ENCODE data around the gene DNTT. TPM values are rescaled to one million over a fixed set of nuclear protein-coding genes. Genes with fewer than 3 reads are reported as not detected.

Gene DNTT
- total and polyA plus RNA-seq, 2 experiments from 2014 or later, result not detected

DNA sequence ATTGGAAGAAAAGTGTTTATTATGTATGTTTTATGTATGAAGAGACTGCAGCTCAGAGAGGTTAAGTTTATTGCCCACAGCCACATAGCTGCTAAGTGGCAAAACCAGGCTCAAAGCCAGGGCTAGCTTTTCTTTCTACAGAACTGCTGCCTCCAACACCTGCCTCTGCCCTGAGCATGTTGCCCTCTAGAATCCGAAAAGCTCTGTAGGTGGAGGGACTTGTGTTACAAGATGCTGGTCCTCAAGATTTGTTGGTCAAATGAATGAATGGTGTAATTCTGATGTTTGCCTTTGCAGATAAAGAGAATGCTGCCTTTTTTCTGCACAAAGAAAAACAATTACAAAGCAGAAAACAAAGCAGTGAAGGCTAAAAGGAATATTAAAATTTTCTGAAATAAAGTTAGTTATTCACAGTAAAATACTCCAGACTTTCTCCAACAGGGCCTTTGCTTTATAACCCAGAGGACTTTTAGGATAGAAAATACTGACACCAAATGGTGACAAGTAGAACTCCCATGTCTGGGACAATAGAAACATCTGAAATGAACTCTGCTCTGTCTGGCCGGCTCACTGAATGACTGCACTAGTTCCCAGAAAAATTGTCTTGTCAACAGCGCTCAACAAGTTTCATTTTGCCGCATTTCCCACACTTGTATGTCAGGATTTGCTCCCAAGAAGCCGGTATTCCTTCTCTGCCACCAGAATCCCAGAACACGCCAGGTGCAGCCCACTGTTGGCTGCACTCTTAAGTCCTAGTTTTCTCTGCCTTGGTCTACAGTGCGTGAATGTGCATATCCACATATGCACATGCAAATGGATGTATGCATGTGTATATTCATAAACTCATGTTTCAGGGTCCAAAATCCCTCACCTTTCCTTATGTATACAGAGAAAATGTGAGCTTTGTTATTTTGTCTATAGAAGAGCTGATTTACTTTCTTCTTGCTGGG is 11.0 kb upstream of the DNTT start:
- H3K9me3 Mint-ChIP-seq, result no peaks in the 10 kb centered on the region
- Histone ChIP-seq H3K79me2 (replicated peaks; ENCODE audit: insufficient read depth) (no peaks in the 10 kb centered on the region), H3K4me2 (no peak overlapping the region), H3F3A (replicated peaks; ENCODE audit: low read depth) (no peaks in the 10 kb centered on the region), H3K36me3 (ENCODE audit: insufficient read depth) (no peaks in the 10 kb centered on the region), H3K27me3 (ENCODE audit: insufficient read depth) (no peaks in the 10 kb centered on the region), H4K20me1 (replicated peaks; ENCODE audit: insufficient read depth) (no peaks in the 10 kb centered on the region), H3K4me1 (ENCODE audit: insufficient read depth) (no peaks in the 10 kb centered on the region; the same call in none of the 2 replicates), H3K27ac (ENCODE audit: low read depth) (no peak overlapping the region), H3K4me3 (no peak overlapping the region), H2AFZ (peak overlapping the region; percentile 23; the same call in 1 of the 2 replicates), H3K9me2 (ENCODE audit: insufficient read depth) (no peaks in the 10 kb centered on the region)
- H3K36me3 Mint-ChIP-seq (ENCODE audit: low read depth), result no peaks in the 10 kb centered on the region
- peak; percentile 78 for DNase-seq (ENCODE audit: low spot score)
- H3K27me3 Mint-ChIP-seq (ENCODE audit: insufficient read depth, low read depth, poor library complexity), result no peaks in the 10 kb centered on the region
- ATAC-seq, result peak; percentile 94
- no peak for TF ChIP-seq ZNF114 (CRISPR knock-in tag; IDR thresholded peaks at IDR 0.05)
- TF ChIP-seq ETS1 (IDR thresholded peaks at IDR 0.05), result no peak
- TF ChIP-seq JUNB (IDR thresholded peaks at IDR 0.05; ENCODE audit: unreplicated experiment), result no peak
- TF ChIP-seq POLR2AphosphoS5 (IDR thresholded peaks at IDR 0.05; ENCODE audit: low read depth), result no peak
- peak; percentile 64 to 67 for TF ChIP-seq CTCF (conservative IDR thresholded peaks at IDR 0.05; ENCODE audit: low read depth in 2 of 2)
- H3K27ac Mint-ChIP-seq, result no peak overlapping the region
- H3K4me3 Mint-ChIP-seq, result no peak overlapping the region
- H3K4me1 Mint-ChIP-seq, result peaks cover 9% of the 10 kb centered on the region

- Histone ChIP-seq H4K20me1 (replicated peaks; ENCODE audit: insufficient read depth) (no peaks in the 10 kb centered on the region), H3F3A (replicated peaks; ENCODE audit: low read depth) (no peaks in the 10 kb centered on the region), H2AFZ (no peak overlapping the region), H3K27me3 (ENCODE audit: insufficient read depth) (no peaks in the 10 kb centered on the region), H3K79me2 (replicated peaks; ENCODE audit: insufficient read depth) (no peaks in the 10 kb centered on the region), H3K4me3 (no peak overlapping the region), H3K9me2 (ENCODE audit: insufficient read depth) (no peaks in the 10 kb centered on the region), H3K4me2 (no peak overlapping the region), H3K27ac (ENCODE audit: low read depth) (no peak overlapping the region), H3K36me3 (ENCODE audit: insufficient read depth) (no peaks in the 10 kb centered on the region), H3K4me1 (ENCODE audit: insufficient read depth) (no peaks in the 10 kb centered on the region; the same call in none of the 2 replicates)
- ATAC-seq (no peak), DNase-seq (ENCODE audit: low spot score) (no peak)
- Mint-ChIP-seq H3K27ac (no peak overlapping the region), H3K36me3 (ENCODE audit: low read depth) (no peaks in the 10 kb centered on the region), H3K27me3 (ENCODE audit: insufficient read depth, low read depth, poor library complexity) (no peaks in the 10 kb centered on the region), H3K9me3 (no peaks in the 10 kb centered on the region), H3K4me3 (no peak overlapping the region), H3K4me1 (peaks cover 8% of the 10 kb centered on the region)
- TF ChIP-seq EZH2phosphoT487 (IDR thresholded peaks at IDR 0.05; ENCODE audit: unreplicated experiment), result no peak
- no peak for TF ChIP-seq EZH2 (IDR thresholded peaks at IDR 0.05; ENCODE audit: low read depth, unreplicated experiment)
- no peak for TF ChIP-seq ZNF114 (CRISPR knock-in tag; IDR thresholded peaks at IDR 0.05)
- no peak for TF ChIP-seq POLR2AphosphoS5 (IDR thresholded peaks at IDR 0.05; ENCODE audit: low read depth)
- no peak for TF ChIP-seq ETS1 (IDR thresholded peaks at IDR 0.05)
- TF ChIP-seq ZNF331 (CRISPR knock-in tag; IDR thresholded peaks at IDR 0.05; ENCODE audit: low read depth), result no peak
- no peak for TF ChIP-seq STAT1 (IDR thresholded peaks at IDR 0.05; ENCODE audit: unreplicated experiment)
- TF ChIP-seq, protein P1, sequence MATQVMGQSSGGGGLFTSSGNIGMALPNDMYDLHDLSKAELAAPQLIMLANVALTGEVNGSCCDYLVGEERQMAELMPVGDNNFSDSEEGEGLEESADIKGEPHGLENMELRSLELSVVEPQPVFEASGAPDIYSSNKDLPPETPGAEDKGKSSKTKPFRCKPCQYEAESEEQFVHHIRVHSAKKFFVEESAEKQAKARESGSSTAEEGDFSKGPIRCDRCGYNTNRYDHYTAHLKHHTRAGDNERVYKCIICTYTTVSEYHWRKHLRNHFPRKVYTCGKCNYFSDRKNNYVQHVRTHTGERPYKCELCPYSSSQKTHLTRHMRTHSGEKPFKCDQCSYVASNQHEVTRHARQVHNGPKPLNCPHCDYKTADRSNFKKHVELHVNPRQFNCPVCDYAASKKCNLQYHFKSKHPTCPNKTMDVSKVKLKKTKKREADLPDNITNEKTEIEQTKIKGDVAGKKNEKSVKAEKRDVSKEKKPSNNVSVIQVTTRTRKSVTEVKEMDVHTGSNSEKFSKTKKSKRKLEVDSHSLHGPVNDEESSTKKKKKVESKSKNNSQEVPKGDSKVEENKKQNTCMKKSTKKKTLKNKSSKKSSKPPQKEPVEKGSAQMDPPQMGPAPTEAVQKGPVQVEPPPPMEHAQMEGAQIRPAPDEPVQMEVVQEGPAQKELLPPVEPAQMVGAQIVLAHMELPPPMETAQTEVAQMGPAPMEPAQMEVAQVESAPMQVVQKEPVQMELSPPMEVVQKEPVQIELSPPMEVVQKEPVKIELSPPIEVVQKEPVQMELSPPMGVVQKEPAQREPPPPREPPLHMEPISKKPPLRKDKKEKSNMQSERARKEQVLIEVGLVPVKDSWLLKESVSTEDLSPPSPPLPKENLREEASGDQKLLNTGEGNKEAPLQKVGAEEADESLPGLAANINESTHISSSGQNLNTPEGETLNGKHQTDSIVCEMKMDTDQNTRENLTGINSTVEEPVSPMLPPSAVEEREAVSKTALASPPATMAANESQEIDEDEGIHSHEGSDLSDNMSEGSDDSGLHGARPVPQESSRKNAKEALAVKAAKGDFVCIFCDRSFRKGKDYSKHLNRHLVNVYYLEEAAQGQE (IDR thresholded peaks at IDR 0.05; ENCODE audit: unreplicated experiment), result no peak
Observed at GRCh38 chr10:96295475-96295874, 8.8 kb upstream of the DNTT start.

All from GM23338 (cell line).